ENCODE measurements around the gene MINDY4.

Gene MINDY4

GRCh38 chr7:30785786-30786185 is 14.6 kb downstream of the MINDY4 start:
- no peak overlapping the region for H3K27ac ChIP-seq (ENCODE audit: extremely low read depth, low read depth, low read length)
- H3K9me3 ChIP-seq (ENCODE audit: control insufficient read depth, insufficient read depth, low read depth, low read length) = no peaks in the 10 kb centered on the region
- no peak overlapping the region for H3K4me3 ChIP-seq (ENCODE audit: low read depth, low read length)
- H3K36me3 ChIP-seq (ENCODE audit: control insufficient read depth in 2 of 2, insufficient read depth in 1 of 2, low read length in 2 of 2) = peaks cover 12 to 40% of the 10 kb centered on the region in 2 experiments
- TF ChIP-seq ZNF366 (tag by site-specific recombination; conservative IDR thresholded peaks at IDR 0.05) (no peak), MYNN (tag by site-specific recombination; IDR thresholded peaks at IDR 0.05; ENCODE audit: borderline replicate concordance) (no peak), SCRT2 (tag by site-specific recombination; IDR thresholded peaks at IDR 0.05) (peak; percentile 61)
- ChIA-PET CTCF (no interaction called here), POLR2A (no interaction called here)
- no peaks in the 10 kb centered on the region for H3K4me1 ChIP-seq (ENCODE audit: control insufficient read depth, insufficient read depth, low read length)

- ChIA-PET CTCF (interaction anchor here (1.0 kb wide), 1 partner anchor 197 kb away, joined by 3 read pairs; no protein-coding TSS in a partner anchor), POLR2A (no interaction called here)
- H3K27ac ChIP-seq (ENCODE audit: extremely low read depth, low read depth, low read length) = no peak overlapping the region
- H3K4me1 ChIP-seq (ENCODE audit: control insufficient read depth, insufficient read depth, low read length) = no peaks in the 10 kb centered on the region
- H3K4me3 ChIP-seq (ENCODE audit: low read depth, low read length) = no peak overlapping the region
- no peaks in the 10 kb centered on the region for H3K9me3 ChIP-seq (ENCODE audit: control insufficient read depth, insufficient read depth, low read depth, low read length)
- TF ChIP-seq PBX3 (CRISPR knock-in tag; IDR thresholded peaks at IDR 0.05) (no peak), ZNF311 (tag by site-specific recombination; IDR thresholded peaks at IDR 0.05; ENCODE audit: borderline replicate concordance) (no peak), ZNF354C (tag by site-specific recombination; IDR thresholded peaks at IDR 0.05; ENCODE audit: borderline replicate concordance, low read depth) (no peak), ZNF26 (tag by site-specific recombination; IDR thresholded peaks at IDR 0.05) (no peak), ZNF639 (tag by site-specific recombination; IDR thresholded peaks at IDR 0.05) (no peak), ZNF398 (tag by site-specific recombination; IDR thresholded peaks at IDR 0.05) (no peak), PATZ1 (tag by site-specific recombination; IDR thresholded peaks at IDR 0.05) (no peak), ZNF530 (tag by site-specific recombination; IDR thresholded peaks at IDR 0.05; ENCODE audit: low read depth) (no peak), ZNF692 (tag by site-specific recombination; IDR thresholded peaks at IDR 0.05) (no peak), ZNF146 (tag by site-specific recombination; IDR thresholded peaks at IDR 0.05) (no peak), ZNF394 (tag by site-specific recombination; IDR thresholded peaks at IDR 0.05; ENCODE audit: borderline replicate concordance) (no peak), ZSCAN18 (tag by site-specific recombination; IDR thresholded peaks at IDR 0.05) (no peak)
- peaks cover 5 to 40% of the 10 kb centered on the region in 2 experiments; a peak in 2 of 3 replicates for H3K36me3 ChIP-seq (ENCODE audit: control insufficient read depth in 2 of 2, insufficient read depth in 1 of 2, low read length in 2 of 2)
Observed at GRCh38 chr7:30787486-30787885, 16.3 kb downstream of the MINDY4 start.
